Lower lobe of right lung (tissue), 2 donors: ENCODE measurements around the gene EHD1. TPM values are rescaled to one million over a fixed set of nuclear protein-coding genes. Genes with fewer than 3 reads are reported as not detected.

Experiments used
- ATAC-seq, 2 donors: fragments of 200-7000 bp; cut with Tn5 transposase; one replicate each; pipeline ENCODE4 v1.9.1; 2020 to 2022; ENCODE audit warnings: mild to moderate bottlenecking in 2 of 2, moderate library complexity in 2 of 2
- DNase-seq: peaks from one replicate; pipeline ENCODE4 v3.0.0-alpha.2; 2020
- H3K27ac ChIP-seq: fragments of 200-600 bp; one replicate; pipeline ENCODE4 v1.8.0; 2022
- H3K27me3 ChIP-seq: fragments of 200-600 bp; one replicate; pipeline ENCODE4 v1.8.0; 2022; ENCODE audit warnings: low read depth
- H3K36me3 ChIP-seq: fragments of 200-600 bp; one replicate; pipeline ENCODE4 v1.8.0; 2022; ENCODE audit warnings: mild to moderate bottlenecking
- H3K4me1 ChIP-seq: fragments of 200-600 bp; one replicate; pipeline ENCODE4 v1.8.0; 2022
- H3K4me3 ChIP-seq: fragments of 200-600 bp; one replicate; pipeline ENCODE4 v1.8.0; 2022; ENCODE audit warnings: mild to moderate bottlenecking
- H3K9me3 ChIP-seq: fragments of 200-600 bp; one replicate; pipeline ENCODE4 v1.8.0; 2022
- intact Hi-C: fragments of 100-400 bp; cut with DNase I; formaldehyde crosslinking; loops from one replicate; pipeline ENCODE4 v1.11.0; 2022
- total RNA-seq: library from RNA; stranded (reverse); fragmentation: NEBNext Ultra II Directional; extraction: Animal tissue kit (Norgen Biotek cat#: 25700); gene quantifications from one replicate; pipeline ENCODE4 v1.2.1, GENCODE V29; 2021
- TF ChIP-seq, protein P1 (sequence below): fragments of 200-600 bp; IDR thresholded peaks from one replicate; pipeline ENCODE4 v1.8.0; 2022; ENCODE audit warnings: antibody characterized with exemption, mild to moderate bottlenecking
- donor health status: DM: no; HTN: yes; CAD: no; lungs with severe emphysema.

EHD1 gene
- total RNA-seq, 1 donor from 2014 or later = 73.4 TPM

DNA sequence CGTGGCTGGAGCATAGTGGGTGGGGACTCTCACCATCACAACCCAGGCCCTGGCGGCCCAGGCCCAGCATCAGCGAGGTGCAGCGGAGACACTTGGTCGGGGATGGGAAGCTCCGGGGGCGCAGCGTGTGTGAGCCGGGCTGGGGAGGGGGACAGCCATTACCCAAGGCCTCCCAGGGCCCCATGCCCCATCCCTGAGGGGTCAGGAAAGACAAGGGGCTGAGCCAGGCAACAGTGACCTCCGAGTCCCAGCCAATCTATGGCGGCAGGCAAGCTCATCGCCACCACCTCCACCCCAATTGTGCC, 45.3 kb downstream of the EHD1 start:
- intact Hi-C loops = no loop called here
- ATAC-seq (no peak), DNase-seq (no peak)
- H3K4me3 ChIP-seq = no peak overlapping the region
- no peaks in the 10 kb centered on the region for H3K9me3 ChIP-seq
- H3K36me3 ChIP-seq = peaks cover 53% of the 10 kb centered on the region
- TF ChIP-seq, protein P1, sequence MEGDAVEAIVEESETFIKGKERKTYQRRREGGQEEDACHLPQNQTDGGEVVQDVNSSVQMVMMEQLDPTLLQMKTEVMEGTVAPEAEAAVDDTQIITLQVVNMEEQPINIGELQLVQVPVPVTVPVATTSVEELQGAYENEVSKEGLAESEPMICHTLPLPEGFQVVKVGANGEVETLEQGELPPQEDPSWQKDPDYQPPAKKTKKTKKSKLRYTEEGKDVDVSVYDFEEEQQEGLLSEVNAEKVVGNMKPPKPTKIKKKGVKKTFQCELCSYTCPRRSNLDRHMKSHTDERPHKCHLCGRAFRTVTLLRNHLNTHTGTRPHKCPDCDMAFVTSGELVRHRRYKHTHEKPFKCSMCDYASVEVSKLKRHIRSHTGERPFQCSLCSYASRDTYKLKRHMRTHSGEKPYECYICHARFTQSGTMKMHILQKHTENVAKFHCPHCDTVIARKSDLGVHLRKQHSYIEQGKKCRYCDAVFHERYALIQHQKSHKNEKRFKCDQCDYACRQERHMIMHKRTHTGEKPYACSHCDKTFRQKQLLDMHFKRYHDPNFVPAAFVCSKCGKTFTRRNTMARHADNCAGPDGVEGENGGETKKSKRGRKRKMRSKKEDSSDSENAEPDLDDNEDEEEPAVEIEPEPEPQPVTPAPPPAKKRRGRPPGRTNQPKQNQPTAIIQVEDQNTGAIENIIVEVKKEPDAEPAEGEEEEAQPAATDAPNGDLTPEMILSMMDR = no peak
- H3K4me1 ChIP-seq = no peaks in the 10 kb centered on the region
- no peak overlapping the region for H3K27ac ChIP-seq
- H3K27me3 ChIP-seq = no peaks in the 10 kb centered on the region

GRCh38 chr11:64832467-64833197, 45.8 kb downstream of the EHD1 start:
- Histone ChIP-seq H3K36me3 (peaks cover 47% of the 10 kb centered on the region), H3K9me3 (no peaks in the 10 kb centered on the region), H3K4me3 (no peak overlapping the region), H3K27me3 (no peaks in the 10 kb centered on the region), H3K4me1 (no peaks in the 10 kb centered on the region), H3K27ac (no peak overlapping the region)
- TF ChIP-seq, protein P1 = no peak
- ATAC-seq (no peak), DNase-seq (no peak)
- intact Hi-C loops = no loop called here

GRCh38 chr11:64831411-64831891, 47.0 kb downstream of the EHD1 start:
- Histone ChIP-seq H3K27ac (no peak overlapping the region), H3K4me1 (no peaks in the 10 kb centered on the region), H3K4me3 (no peak overlapping the region), H3K27me3 (no peaks in the 10 kb centered on the region), H3K9me3 (no peaks in the 10 kb centered on the region), H3K36me3 (peaks cover 54% of the 10 kb centered on the region)
- DNase-seq (no peak), ATAC-seq (no peak)
- intact Hi-C loops = no loop called here
- TF ChIP-seq, protein P1 = no peak

DNA sequence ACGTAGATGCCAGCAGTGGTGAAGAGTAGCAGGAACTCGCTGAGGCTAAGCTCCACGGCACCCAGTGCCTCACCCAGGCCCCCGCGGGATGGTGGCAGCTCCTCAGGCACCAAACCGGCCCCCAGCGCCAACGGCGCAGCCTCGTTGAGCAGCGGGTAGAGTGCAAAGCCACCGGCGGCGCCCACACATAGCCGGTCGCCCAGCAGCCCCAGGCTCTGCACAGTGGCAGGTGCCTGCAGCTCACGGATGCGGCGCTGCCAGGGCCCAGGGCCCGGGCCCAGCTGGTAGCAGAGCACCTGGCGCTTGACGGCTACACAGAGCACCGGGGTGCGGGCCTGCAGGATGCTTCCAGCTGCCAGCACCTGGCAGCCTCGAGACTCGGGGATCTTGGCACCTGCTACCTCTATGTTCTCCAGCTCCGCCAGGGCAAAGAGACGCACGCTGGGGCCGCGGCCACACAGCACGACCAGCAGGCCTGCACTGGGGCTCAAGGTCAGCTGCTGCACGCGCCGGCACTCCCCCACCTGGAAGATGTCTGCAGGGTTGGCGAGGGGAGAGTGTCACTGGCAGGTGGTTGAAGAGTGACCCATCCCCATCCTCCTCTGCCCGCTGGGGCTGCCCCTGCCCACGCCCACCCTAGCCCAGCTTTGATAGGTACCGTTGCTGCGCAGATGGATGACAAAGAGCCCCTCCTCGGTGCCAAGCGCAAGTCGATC, 48.7 kb downstream of the EHD1 start:
- no peaks in the 10 kb centered on the region for H3K27me3 ChIP-seq
- TF ChIP-seq, protein P1 = no peak
- no peaks in the 10 kb centered on the region for H3K9me3 ChIP-seq
- intact Hi-C loops = no loop called here
- H3K4me3 ChIP-seq = no peak overlapping the region
- no peaks in the 10 kb centered on the region for H3K4me1 ChIP-seq
- H3K27ac ChIP-seq = no peak overlapping the region
- no peak for ATAC-seq
- H3K36me3 ChIP-seq = peaks cover 52% of the 10 kb centered on the region
- no peak for DNase-seq

GRCh38 chr11:64827451-64827839, 51.0 kb downstream of the EHD1 start:
- DNase-seq = no peak
- no peaks in the 10 kb centered on the region for H3K4me1 ChIP-seq
- intact Hi-C loops = no loop called here

More at GRCh38 chr11:64827451-64827839, 51.0 kb downstream of the EHD1 start:
- Histone ChIP-seq H3K4me3 (no peak overlapping the region), H3K36me3 (peaks cover 33% of the 10 kb centered on the region), H3K27me3 (no peaks in the 10 kb centered on the region), H3K9me3 (no peaks in the 10 kb centered on the region), H3K27ac (no peak overlapping the region)
- TF ChIP-seq, protein P1 = no peak
- no peak for ATAC-seq
